GM21360 (cell line): ENCODE data around the gene MAGEA9.
"Not testable (repeated sequence)": the region's sequence is repeated elsewhere in the genome, so short reads cannot be mapped to it uniquely, and the experiment has no call there.

ENCODE experiments used
- ATAC-seq: cut with Tn5 transposase; IDR thresholded peaks from one replicate; pipeline ENCODE4 v1.9.1; 2021; ENCODE audit warnings: mild to moderate bottlenecking, moderate library complexity; ENCODE audit not compliant: unreplicated experiment

The MAGEA9 gene

DNA sequence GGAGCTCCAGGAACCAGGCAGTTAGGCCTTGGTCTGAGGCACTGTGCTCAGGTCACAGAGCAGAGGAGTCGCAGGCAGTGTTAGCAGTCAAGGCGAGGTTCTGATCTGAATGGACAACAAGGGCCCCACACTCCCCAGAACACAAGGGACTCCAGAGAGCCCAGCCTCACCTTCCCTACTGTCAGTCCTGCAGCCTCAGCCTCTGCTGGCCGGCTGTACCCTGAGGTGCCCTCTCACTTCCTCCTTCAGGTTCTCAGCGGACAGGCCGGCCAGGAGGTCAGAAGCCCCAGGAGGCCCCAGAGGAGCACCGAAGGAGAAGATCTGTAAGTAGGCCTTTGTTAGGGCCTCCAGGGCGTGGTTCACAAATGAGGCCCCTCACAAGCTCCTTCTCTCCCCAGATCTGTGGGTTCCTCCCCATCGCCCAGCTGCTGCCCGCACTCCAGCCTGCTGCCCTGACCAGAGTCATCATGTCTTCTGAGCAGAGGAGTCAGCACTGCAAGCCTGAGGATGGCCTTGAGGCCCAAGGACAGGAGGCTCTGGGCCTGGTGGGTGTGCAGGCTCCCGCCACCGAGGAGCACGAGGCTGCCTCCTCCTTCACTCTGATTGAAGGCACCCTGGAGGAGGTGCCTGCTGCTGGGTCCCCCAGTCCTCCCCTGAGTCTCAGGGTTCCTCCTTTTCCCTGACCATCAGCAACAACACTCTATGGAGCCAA, 26.2 kb downstream of the MAGEA9 start:
- ATAC-seq: no peak

DNA sequence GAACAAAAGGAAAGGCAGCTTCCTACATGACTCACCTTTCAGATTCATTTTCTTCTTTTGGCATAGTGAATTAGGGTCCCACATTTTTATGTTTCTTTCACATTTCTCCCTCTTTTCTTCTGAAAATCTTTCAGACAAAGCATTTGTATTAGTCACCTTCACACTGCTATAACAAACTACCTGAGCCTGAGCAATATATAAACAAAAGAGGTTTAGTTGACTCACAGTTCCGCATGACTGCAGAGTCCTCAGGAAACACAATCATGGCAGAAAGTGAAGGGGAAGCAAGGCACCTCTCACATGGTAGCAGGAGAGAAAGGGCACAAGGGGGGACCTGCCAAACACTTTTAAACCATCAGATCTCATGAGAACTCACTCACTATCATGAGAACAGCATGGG, 36.9 kb downstream of the MAGEA9 start:
- no peak for ATAC-seq

DNA sequence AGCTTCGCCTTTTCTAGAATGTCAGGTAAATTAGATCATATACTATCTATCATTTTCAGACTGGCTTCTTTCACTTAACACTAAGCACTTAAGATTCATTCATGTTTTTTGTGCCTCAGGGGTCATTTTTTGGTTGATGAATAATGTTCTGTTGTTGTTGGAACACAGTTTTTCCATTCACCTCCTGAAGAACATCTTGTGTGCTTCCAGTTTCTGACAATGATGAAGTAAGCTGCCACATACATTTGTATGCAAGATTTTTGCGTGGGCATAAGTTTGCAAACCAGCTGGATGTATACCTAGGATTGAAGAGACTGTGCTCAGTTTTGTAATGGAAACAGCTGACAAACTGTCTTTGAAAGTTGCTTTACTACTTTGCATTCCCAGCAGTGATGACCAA, 37.6 kb downstream of the MAGEA9 start:
- no peak for ATAC-seq

DNA sequence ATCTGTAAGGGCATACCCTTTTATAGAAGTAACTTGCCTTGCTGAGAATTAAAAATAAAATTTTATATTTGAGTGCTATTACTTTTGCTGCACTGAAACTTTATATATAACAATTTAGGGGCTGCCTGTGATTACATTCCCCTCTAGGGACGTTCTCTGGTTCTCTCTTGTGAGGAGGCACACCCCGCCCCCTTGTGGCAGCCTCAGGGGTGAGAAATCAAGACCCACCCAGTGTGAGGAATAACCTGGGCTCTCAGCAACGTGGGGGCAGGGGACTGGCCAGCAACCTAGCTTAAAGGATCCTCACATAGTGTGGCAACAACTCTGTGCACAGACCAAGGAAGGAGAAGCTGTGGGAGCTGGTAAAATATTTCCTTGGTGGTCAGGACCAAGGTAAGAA, 43.7 kb downstream of the MAGEA9 start:
- no peak for ATAC-seq

DNA sequence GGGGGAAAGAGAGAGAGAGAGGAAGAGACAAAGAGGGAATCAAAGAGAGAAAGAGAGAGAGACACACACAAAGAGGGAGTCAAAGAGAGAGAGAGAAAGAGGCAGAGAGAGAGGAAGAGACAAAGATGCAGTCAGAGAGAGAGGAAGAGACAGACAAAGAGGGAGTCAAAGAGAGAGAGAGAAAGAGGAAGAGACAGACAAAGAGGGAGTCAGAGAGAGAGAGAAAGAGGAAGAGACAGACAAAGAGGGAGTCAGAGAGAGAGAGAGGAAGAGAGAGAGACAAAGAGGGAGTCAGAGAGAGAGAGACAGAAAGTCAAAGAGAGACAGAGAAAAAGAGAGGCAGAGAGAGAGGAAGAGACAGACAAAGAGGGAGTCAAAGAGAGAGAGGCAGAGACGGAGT, 45.5 kb downstream of the MAGEA9 start:
- no peak for ATAC-seq

GRCh38 chrX:149829751-149830191, 48.0 kb downstream of the MAGEA9 start:
- ATAC-seq: peak; percentile 49

DNA sequence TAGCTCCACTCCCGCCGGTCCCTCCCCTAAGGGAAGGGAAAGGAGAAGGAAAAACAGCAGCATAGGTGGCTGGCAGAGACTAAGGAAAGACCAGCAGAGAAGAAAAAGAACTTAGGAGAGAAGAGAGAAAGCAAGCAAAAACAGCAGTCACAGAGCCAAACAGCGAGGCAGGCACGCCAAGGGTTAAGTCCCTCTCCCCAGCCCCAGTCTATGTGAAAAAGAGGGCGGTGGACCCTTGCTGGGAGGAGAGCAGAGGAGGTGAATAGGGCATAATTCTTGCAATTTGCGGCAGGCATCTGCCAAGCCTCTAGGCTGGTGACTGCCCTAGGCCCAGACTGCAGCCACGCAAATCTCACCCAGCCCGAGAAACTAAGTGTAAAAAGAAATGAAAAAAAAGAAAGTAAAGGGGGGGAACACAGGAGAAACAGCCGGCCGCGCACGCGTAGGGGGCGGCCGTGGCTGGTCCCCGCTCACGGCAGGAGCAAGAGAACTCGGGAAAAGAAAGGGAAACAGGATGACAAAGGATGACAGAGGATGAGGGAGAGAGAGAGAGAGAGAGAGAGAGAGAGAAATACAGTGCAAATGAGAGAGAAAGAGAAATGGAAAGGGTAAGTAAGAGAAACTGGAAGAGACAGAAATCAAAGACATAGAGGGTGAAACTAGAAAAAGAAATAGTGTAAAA, 48.6 kb downstream of the MAGEA9 start:
- peak; percentile 51 for ATAC-seq

DNA sequence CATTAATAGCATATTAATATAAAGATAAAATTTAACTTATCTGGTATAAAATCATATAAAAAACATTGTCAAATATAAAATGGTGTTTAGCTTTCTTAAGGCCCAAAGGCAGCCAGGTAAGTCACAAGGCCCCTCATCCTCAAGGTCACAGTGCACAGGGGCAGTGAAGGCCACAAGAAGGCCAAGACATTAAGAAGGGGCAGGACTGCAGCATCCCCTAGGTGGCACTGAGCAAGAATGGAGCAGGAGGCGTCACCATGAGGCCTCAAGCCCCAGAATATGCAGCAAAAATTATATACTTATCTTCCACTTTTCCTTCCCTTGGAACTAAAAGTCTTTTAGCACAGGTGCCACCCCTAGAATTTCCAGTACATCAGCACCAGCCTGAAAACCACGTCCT, 49.7 kb downstream of the MAGEA9 start:
- no peak for ATAC-seq

GRCh38 chrX:149836728-149837127, 55.0 kb downstream of the MAGEA9 start:
- not testable (repeated sequence) for ATAC-seq

- no peak for ATAC-seq
Measured at GRCh38 chrX:149837167-149837566, 55.4 kb downstream of the MAGEA9 start.
